GM13977 (cell line): ENCODE data around the gene STARD3.

ENCODE experiments used
- DNase-seq: peaks from one replicate; pipeline ENCODE4 v3.0.0; 2012; ENCODE audit warnings: low spot score
- in situ Hi-C: fragments of 300-500 bp; cut with MboI; formaldehyde crosslinking; loops from one replicate; pipeline ENCODE4 v1.12.0; 2022; ENCODE audit warnings: low sequenced_read_pairs, low pct_unique_long_range_greater_than_20kb, mixed read lengths, inconsistent platforms; ENCODE audit not compliant: unreplicated experiment
- TF ChIP-seq, protein P1 (sequence below): IDR thresholded peaks from 2 replicates; pipeline ENCODE4 v1.5.1; 2012; ENCODE audit warnings: mild to moderate bottlenecking, control low read depth; ENCODE audit not compliant: insufficient read depth; ENCODE audit errors: extremely low read depth, missing control alignments

Gene STARD3

DNA sequence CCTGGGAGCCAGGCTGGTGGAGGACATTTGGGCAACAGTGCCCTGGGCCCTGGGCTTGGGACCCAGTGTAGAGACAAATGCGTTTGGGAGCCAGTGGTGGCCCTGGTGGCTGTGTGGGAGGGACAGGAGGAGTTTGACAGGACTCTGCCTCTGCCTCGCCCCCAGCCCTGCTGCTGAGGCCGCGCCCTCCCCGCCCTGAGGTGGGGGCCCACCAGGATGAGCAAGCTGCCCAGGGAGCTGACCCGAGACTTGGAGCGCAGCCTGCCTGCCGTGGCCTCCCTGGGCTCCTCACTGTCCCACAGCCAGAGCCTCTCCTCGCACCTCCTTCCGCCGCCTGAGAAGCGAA, 16.3 kb downstream of the STARD3 start:
- DNase-seq, result no peak
- TF ChIP-seq, protein P1, sequence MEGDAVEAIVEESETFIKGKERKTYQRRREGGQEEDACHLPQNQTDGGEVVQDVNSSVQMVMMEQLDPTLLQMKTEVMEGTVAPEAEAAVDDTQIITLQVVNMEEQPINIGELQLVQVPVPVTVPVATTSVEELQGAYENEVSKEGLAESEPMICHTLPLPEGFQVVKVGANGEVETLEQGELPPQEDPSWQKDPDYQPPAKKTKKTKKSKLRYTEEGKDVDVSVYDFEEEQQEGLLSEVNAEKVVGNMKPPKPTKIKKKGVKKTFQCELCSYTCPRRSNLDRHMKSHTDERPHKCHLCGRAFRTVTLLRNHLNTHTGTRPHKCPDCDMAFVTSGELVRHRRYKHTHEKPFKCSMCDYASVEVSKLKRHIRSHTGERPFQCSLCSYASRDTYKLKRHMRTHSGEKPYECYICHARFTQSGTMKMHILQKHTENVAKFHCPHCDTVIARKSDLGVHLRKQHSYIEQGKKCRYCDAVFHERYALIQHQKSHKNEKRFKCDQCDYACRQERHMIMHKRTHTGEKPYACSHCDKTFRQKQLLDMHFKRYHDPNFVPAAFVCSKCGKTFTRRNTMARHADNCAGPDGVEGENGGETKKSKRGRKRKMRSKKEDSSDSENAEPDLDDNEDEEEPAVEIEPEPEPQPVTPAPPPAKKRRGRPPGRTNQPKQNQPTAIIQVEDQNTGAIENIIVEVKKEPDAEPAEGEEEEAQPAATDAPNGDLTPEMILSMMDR, result no peak
- in situ Hi-C loops, result no loop called here

GRCh38 chr17:39653662-39654331, 16.9 kb downstream of the STARD3 start:
- in situ Hi-C loops, result no loop called here
- TF ChIP-seq, protein P1, result peak; percentile 92
- DNase-seq, result peak; percentile 94

GRCh38 chr17:39655105-39655504, 18.2 kb downstream of the STARD3 start:
- TF ChIP-seq, protein P1, result no peak
- no peak for DNase-seq
- in situ Hi-C loops, result no loop called here

- no peak for DNase-seq
- TF ChIP-seq, protein P1, result no peak
- in situ Hi-C loops, result no loop called here
Observed at GRCh38 chr17:39658346-39658745, 21.4 kb downstream of the STARD3 start.

DNA sequence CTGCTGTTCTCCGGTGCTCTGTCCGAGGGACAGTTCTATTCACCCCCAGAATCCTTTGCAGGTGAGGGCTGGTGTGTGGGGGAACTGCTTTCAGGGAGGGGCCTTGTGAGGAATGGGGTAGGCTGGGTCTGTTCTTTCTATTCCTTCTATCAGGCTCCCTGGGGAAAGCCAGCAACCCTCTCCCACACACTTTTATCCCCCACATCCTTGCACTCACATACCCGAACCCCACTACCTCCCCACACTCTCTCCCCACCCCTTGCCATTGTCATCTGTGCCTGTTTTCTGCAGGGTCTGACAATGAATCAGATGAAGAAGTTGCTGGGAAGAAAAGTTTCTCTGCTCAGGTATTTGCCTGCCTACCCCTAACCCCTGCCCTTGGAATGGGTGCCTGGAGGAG, 21.8 kb downstream of the STARD3 start:
- DNase-seq, result no peak
- in situ Hi-C loops, result no loop called here
- TF ChIP-seq, protein P1, result no peak

GRCh38 chr17:39659279-39660010, 22.5 kb downstream of the STARD3 start:
- in situ Hi-C loops, result no loop called here
- no peak for DNase-seq
- TF ChIP-seq, protein P1, result no peak
